ENCODE measurements around the gene MOB1B.
A peak's percentile ranks its signal among the peaks of the same experiment; 100 is the strongest.
"Not testable (repeated sequence)": the region's sequence is repeated elsewhere in the genome, so short reads cannot be mapped to it uniquely, and the experiment has no call there.

Gene MOB1B

DNA sequence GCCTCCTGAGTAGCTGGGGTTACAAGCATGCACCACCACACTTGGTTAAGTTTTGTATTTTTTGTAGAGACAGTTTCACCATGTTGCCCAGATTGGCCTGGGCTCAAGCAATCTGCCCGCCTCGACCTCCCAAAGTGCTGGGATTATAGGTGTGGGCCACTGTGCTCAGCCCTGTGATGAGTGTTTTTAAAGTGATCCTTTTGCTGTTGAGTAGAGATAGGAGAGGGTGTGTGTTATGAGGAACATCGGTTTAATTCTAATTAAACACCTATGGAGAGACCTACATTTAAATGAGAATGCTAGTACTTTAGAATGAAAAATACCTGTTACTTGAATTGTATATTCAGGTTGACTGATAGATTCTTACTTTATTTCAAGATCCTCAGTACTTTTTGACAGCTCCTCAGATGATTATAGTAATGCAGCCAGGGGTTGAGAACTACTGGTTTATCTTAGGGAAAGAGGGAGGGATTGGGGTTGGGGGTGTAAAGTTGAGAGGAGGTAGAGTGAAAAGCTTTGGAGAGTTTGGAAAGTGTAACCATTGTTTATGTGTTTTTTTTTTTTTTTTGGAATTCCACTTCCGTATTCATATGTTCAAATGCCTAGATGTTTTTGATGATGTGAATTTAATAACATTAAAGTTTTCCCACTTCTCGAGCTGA is 54.5 kb downstream of the MOB1B start:
- no peak for DNase-seq (ENCODE audit: low spot score)

DNA sequence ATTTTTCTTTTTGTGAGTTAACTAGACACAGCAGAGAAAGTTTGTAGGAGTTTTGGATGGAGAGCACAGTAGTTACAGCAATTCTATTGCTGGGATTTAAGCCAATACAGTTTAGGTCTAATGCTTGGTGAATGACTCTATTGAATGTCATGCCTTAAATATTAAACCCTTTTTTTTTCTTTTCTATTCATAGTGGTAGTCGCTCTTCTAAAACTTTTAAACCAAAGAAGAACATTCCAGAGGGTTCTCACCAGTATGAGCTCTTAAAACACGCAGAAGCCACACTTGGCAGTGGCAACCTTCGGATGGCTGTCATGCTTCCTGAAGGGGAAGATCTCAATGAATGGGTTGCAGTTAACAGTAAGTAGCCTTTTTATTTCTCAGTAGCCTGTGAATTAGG is 56.5 kb downstream of the MOB1B start:
- no peak for DNase-seq (ENCODE audit: low spot score)

GRCh38 chr4:70969076-70969475 is 66.9 kb downstream of the MOB1B start:
- no peak for DNase-seq (ENCODE audit: low spot score)

- no peak for DNase-seq (ENCODE audit: low spot score)
Measured at GRCh38 chr4:70976252-70976651, 74.1 kb downstream of the MOB1B start.

- DNase-seq (ENCODE audit: low spot score) = peak; percentile 52
Measured at GRCh38 chr4:70979445-70980008, 77.4 kb downstream of the MOB1B start.

- DNase-seq (ENCODE audit: low spot score) = no peak
Measured at GRCh38 chr4:70980196-70980595, 78.0 kb downstream of the MOB1B start.

DNA sequence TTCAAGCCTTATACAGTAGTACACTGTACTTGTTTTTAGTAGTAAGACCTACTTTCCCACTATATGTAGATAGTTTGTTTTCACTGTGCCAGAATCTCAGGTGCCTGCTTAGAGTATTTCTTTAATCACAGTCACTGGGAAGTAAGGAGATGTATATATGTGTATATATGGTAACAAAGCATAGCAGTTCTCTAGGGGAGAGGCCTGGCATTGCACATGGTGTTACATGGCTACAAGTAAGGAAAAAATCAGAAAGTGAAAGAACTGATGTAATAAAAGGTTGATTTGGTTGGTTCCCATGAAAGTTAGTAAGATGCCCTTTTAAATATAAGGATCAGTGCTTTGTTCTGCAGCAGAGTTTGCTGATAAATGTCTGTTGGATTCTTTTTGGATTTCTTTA is 81.9 kb downstream of the MOB1B start:
- DNase-seq (ENCODE audit: low spot score) = no peak

DNA sequence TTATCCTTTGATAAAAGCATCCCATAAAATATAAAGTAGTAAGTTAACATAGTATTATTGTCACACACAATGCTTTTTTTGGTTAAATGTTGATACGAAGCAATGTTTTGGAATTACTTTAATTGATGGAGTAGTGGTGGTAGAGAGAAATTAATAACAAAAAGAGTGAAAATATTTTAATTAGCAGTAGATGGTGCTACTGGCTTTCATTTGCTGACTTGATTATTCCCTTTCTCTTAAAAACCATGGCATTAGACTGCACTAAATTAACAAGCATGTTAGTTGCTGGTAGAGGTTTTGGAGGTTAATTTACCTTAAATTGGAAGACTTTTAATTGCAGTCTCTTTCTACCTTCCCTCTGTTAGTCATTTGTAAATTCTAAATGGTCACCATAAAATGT is 82.4 kb downstream of the MOB1B start:
- DNase-seq (ENCODE audit: low spot score) = no peak

GRCh38 chr4:70991596-70991995 is 89.4 kb downstream of the MOB1B start:
- DNase-seq (ENCODE audit: low spot score) = no peak

DNA sequence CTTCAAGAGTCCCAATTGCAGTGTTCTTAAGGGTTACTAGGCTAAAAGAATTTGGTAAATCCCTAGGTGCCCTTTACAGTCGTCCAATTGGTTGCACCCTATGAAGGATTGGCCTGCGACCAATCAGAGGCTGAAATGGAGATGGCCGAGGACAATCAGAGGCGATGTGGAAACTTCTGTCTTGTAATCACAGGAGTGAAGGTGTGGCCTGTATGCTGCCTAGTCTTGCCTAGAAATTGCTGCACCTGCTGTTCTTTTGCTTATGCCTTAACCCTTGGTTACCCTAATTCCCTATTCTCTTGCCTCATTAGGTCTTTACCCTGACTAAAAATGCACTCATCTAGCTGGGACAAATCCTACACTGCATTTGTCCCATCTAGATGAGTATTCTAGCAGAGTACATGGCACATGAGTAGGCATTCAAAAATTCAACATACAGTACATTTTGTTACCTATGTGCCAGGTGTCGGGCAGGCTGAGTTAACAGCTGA is 90.3 kb downstream of the MOB1B start:
- DNase-seq (ENCODE audit: low spot score) = no peak

DNA sequence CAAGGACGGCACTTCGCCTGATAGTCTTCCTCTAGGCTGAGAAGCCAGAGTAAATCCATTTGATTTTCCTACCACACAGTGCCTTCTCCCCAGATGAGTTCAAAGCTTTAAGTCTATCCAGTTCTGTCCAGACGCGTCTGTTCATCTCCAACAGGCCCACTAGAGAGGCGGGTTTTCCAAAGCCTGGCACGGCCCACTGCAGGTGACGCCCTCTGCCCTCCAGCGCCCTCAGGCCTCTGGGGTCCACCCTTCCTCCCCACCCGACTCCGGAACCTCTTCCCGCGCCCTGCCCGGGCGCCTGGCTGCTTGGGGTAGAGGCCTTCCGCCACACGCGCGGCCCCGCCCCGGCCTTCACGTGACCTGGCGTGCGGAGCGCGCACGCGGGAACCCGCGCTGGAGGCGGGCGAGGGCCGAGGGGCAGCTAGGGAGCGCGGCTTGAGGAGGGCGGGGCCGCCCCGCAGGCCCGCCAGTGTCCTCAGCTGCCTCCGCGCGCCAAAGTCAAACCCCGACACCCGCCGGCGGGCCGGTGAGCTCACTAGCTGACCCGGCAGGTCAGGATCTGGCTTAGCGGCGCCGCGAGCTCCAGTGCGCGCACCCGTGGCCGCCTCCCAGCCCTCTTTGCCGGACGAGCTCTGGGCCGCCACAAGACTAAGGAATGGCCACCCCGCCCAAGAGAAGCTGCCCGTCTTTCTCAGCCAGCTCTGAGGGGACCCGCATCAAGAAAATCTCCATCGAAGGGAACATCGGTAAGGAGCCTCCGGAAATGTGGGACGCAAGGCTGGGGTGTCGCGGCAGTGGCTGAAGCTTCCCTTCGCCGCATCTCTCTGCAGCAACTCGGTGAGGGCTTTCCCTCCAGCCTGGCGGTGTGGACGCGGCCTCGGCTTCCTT is 91.3 kb downstream of the MOB1B start, which contains the start of gene DCK:
DCK (plus strand) TSS at position 469 of the 888 bp plus-strand sequence; CDS start at position 656, 187 bp downstream.
- DNase-seq (ENCODE audit: low spot score) = peak; percentile 90

DNA sequence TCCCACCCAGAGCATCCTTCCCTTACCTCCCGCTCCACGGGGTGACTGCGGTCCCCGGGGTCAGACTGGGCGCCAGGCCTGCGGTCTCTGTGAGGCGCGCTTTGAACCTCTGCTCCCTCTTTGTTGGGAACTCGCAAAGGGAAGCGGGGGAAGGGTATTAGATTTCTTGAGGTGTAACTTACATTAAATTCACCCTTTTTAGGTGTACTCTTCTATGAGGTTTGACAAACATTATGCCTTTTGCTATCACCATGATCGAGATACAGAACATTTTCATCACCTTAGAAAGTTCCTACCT is 91.8 kb downstream of the MOB1B start:
- no peak for DNase-seq (ENCODE audit: low spot score)

DNA sequence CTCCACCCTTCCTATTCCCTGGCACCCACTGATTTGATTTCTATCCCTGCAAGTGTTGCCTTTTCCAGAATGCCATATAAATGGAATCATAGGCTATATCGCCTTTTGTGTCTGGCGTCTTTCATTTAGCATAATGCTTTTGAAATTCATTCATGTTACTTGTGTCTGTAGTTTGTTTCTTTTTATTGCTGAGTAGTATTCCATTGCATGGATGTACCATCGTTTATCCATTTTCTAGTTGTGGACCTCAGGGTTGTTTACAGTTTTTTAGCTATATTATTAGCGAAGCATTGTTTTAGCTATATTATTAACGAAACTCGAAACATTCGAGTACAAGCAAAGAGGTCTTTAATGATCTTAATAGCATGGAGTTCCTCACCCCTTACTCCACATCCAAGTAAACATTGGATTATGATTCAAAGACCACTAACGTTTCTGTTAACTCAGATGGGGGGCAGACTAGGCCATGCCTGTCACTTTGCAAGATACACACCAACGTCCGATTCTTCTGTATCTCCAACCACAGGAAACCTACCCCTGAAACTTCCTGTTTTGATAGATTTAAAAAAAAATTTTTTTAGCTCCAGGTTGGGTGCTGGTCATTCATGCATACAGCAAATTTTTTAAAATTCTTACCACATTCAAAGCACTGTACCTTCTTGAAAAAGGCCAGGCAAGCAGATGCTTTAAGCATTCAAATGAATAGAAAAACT is 92.4 kb downstream of the MOB1B start:
- no peak for DNase-seq (ENCODE audit: low spot score)

GRCh38 chr4:70996018-70996360 is 93.8 kb downstream of the MOB1B start:
- DNase-seq (ENCODE audit: low spot score) = no peak

GRCh38 chr4:70997036-70997435 is 94.9 kb downstream of the MOB1B start:
- peak; percentile 63 for DNase-seq (ENCODE audit: low spot score)

GRCh38 chr4:70997546-70997945 is 95.4 kb downstream of the MOB1B start:
- DNase-seq (ENCODE audit: low spot score) = no peak

DNA sequence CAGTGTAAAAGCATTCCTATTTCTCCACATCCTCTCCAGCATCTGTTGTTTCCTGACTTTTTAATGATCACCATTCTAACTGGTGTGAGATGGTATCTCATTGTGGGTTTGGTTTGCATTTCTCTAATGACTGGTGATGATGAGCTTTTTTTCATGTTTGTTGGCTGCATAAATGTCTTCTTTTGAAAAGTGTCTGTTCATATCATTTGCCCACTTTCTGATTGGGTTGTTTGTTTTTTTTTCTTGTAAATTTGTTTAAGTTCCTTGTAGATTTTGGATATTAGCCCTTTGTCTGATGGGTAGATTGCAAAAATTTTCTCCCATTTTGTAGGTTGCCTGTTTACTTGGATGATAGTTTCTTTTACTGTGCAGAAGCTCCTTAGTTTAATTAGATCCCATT is 97.5 kb downstream of the MOB1B start:
- DNase-seq (ENCODE audit: low spot score) = not testable (repeated sequence)

GRCh38 chr4:71001363-71001762 is 99.2 kb downstream of the MOB1B start:
- DNase-seq (ENCODE audit: low spot score) = not testable (repeated sequence)

DNA sequence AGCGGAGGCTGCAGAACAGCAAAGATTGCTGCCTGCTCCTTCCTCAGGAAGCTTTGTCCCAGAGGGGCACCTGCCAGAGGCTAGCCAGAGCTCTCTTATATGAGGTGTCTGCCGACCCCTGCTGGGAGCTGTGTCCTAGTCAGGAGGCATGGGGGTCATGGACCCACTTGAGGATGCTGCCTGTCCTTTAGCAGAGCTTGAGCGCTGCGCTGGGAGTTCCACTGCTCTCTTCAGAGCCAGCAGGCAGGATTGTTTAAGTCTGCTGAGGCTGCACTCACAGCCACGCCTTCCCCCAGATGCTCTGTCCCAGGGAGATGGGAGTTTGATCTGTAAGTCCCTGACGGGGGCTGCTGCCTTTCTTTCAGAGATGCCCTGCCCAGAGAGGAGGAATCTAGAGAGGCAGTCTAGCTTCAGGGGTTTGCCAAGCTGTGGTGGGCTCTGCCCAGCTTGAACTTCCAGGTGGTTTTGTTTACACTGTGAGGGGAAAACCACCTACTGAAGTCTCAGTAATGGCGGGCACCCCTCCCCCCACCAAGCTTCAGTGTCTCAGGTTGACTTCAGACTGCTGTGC is 102.2 kb downstream of the MOB1B start:
- DNase-seq (ENCODE audit: low spot score) = no peak

GRCh38 chr4:71005025-71005424 is 102.9 kb downstream of the MOB1B start:
- not testable (repeated sequence) for DNase-seq (ENCODE audit: low spot score)

DNA sequence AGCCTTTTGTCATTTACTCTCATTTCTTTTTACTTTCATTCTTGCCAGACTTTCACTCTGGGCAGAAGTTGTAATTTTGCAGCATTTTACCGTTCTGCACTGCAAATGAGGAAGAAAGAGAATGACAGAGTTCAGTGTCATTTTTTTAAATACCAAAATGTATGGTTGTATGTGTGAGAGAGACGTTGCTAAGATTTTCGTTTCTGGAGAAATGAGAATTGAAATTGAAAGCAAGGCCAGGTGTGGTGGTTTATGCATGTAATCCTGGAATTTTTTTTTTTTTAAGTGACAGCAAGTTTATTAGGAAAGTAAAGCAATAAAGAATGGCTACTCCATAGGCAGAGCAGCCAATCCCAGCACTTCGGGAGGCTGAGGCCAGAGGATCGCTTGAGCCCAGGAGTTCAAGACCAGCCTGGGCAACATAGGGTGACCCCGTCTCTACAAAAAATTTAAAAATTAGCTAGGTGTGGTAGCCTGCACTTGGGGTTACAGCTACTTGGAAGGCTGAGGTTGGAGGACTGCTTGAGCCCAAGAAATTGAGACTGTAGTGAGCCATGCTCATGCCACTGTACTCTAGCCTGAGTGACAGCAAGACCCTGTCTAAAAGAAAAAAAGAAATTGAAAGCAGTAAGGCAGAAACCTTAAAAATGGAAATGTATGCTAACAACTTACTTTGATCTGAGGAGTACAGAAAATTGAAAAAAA is 104.2 kb downstream of the MOB1B start:
- no peak for DNase-seq (ENCODE audit: low spot score)

Measured in pons (tissue), 1 donor.